DND-41 (cell line): Measurements from ENCODE around the gene NTRK1.

Source experiments
- ATAC-seq: fragments of 200-7000 bp; cut with Tn5 transposase; 3 replicates; pipeline ENCODE4 v1.9.1; 2021; ENCODE audit warnings: low read depth; ENCODE audit not compliant: insufficient read depth
- DNase-seq: peaks from one replicate; pipeline ENCODE4 v3.0.0-alpha.2; 2020
- H2AFZ ChIP-seq: 2 replicates; pipeline ENCODE4 v1.6.0; 2012; ENCODE audit warnings: low read depth, low read length
- H3K27ac ChIP-seq: 2 replicates; pipeline ENCODE4 v1.5.1; 2012; ENCODE audit warnings: low read length, inconsistent platforms
- H3K27me3 ChIP-seq: fragments of 200-600 bp; sonication (generic); 2 replicates; pipeline ENCODE4 v1.6.0; 2012; ENCODE audit warnings: low read length, mild to moderate bottlenecking, inconsistent platforms; ENCODE audit not compliant: insufficient read depth, poor library complexity
- H3K36me3 ChIP-seq: 2 replicates; pipeline ENCODE4 v1.5.1; 2012; ENCODE audit warnings: low read length, inconsistent platforms; ENCODE audit not compliant: insufficient read depth
- H3K4me1 ChIP-seq: 2 replicates; pipeline ENCODE4 v1.5.1; 2012; ENCODE audit warnings: mild to moderate bottlenecking, low read length; ENCODE audit not compliant: insufficient read depth
- H3K4me2 ChIP-seq: 2 replicates; pipeline ENCODE4 v1.6.0; 2012; ENCODE audit warnings: mild to moderate bottlenecking, moderate library complexity, low read length, inconsistent platforms; ENCODE audit not compliant: insufficient read depth
- H3K4me3 ChIP-seq, 2 experiments: fragments of 200-600 bp in 1 of 2; shearing (Covaris generic) in 1 of 2; 2 replicates each; pipeline ENCODE4 v1.5.1; 2012 to 2016; ENCODE audit warnings: inconsistent platforms in 2 of 2, low read length in 2 of 2, mild to moderate bottlenecking in 2 of 2, low read depth in 1 of 2, moderate library complexity in 1 of 2
- H3K79me2 ChIP-seq: 2 replicates; pipeline ENCODE4 v1.6.0; 2012; ENCODE audit warnings: low read length, inconsistent platforms; ENCODE audit not compliant: insufficient read depth
- H3K9ac ChIP-seq: 2 replicates; pipeline ENCODE4 v1.6.0; 2012; ENCODE audit warnings: low read depth, mild to moderate bottlenecking, inconsistent platforms, low read length, moderate library complexity
- H3K9me3 ChIP-seq: 2 replicates; pipeline ENCODE4 v1.5.1; 2012; ENCODE audit warnings: low read length, moderate library complexity, mild to moderate bottlenecking, inconsistent platforms; ENCODE audit not compliant: insufficient read depth, severe bottlenecking
- H4K20me1 ChIP-seq: 2 replicates; pipeline ENCODE4 v1.6.0; 2012; ENCODE audit warnings: low read length; ENCODE audit not compliant: insufficient read depth
- CTCF ChIP-seq: IDR thresholded peaks from 2 replicates; pipeline ENCODE4 v1.5.1; 2012; ENCODE audit warnings: borderline replicate concordance, low read length, moderate library complexity, mild to moderate bottlenecking; ENCODE audit not compliant: poor library complexity, severe bottlenecking; ENCODE audit errors: extremely low read depth
- EZH2 ChIP-seq: IDR thresholded peaks from 3 replicates; pipeline ENCODE4 v1.6.1; 2012; ENCODE audit warnings: borderline replicate concordance, low read depth, mild to moderate bottlenecking, moderate library complexity, low read length, inconsistent platforms; ENCODE audit not compliant: severe bottlenecking

Gene NTRK1

GRCh38 chr1:156860628-156861423, at the start of gene NTRK1:
NTRK1 (plus strand) TSS chr1:156860865; CDS start chr1:156860935, 70 bp downstream.
- H3K4me2 ChIP-seq: peak within 1 kb of the TSS; percentile 63
- no peaks in the 10 kb centered on the region for H3K36me3 ChIP-seq
- H3K79me2 ChIP-seq: no peaks in the 10 kb centered on the region
- peak within 1 kb of the TSS; percentile 25; the same call in 1 of the 2 replicates for H3K9ac ChIP-seq
- peaks cover 11% of the 10 kb centered on the region for H4K20me1 ChIP-seq
- H3K4me3 ChIP-seq: peak within 1 kb of the TSS in 1 of 2 experiments; percentile 41; a peak in 2 of 4 replicates
- TF ChIP-seq EZH2 (no peak), CTCF (no peak)
- peak within 1 kb of the TSS; percentile 57 for H2AFZ ChIP-seq
- H3K9me3 ChIP-seq: no peaks in the 10 kb centered on the region
- ATAC-seq (peak; percentile 96), DNase-seq (peak; percentile 86)
- H3K27me3 ChIP-seq: peaks cover 56% of the 10 kb centered on the region
- peaks cover 20% of the 10 kb centered on the region for H3K4me1 ChIP-seq
- no peak within 1 kb of the TSS for H3K27ac ChIP-seq

- H3K79me2 ChIP-seq: no peaks in the 10 kb centered on the region
- TF ChIP-seq CTCF (no peak), EZH2 (no peak)
- H3K9ac ChIP-seq: no peak overlapping the region
- no peak for DNase-seq
- no peaks in the 10 kb centered on the region for H3K27me3 ChIP-seq
- H3K27ac ChIP-seq: no peak overlapping the region
- H3K4me3 ChIP-seq: no peak overlapping the region
- ATAC-seq: no peak
- H3K4me2 ChIP-seq: no peak overlapping the region
- H3K9me3 ChIP-seq: no peaks in the 10 kb centered on the region
- no peaks in the 10 kb centered on the region for H4K20me1 ChIP-seq
- H3K36me3 ChIP-seq: no peaks in the 10 kb centered on the region
- no peak overlapping the region for H2AFZ ChIP-seq
- peaks cover 10% of the 10 kb centered on the region for H3K4me1 ChIP-seq
Measured at GRCh38 chr1:156811168-156811567, 49.5 kb upstream of the NTRK1 start.

- H3K4me3 ChIP-seq: no peak overlapping the region
- no peak overlapping the region for H3K9ac ChIP-seq
Measured at GRCh38 chr1:156812293-156812990, 48.2 kb upstream of the NTRK1 start.

More at GRCh38 chr1:156812293-156812990, 48.2 kb upstream of the NTRK1 start:
- no peak overlapping the region for H3K27ac ChIP-seq
- H3K36me3 ChIP-seq: no peaks in the 10 kb centered on the region
- DNase-seq (no peak), ATAC-seq (no peak)
- H3K79me2 ChIP-seq: no peaks in the 10 kb centered on the region
- no peaks in the 10 kb centered on the region for H4K20me1 ChIP-seq
- H3K27me3 ChIP-seq: no peaks in the 10 kb centered on the region
- H3K4me2 ChIP-seq: no peak overlapping the region
- no peak overlapping the region for H2AFZ ChIP-seq
- TF ChIP-seq CTCF (no peak), EZH2 (no peak)
- H3K4me1 ChIP-seq: peaks cover 22% of the 10 kb centered on the region
- no peaks in the 10 kb centered on the region for H3K9me3 ChIP-seq
